ENCODE results near the gene NSUN5.
"Not testable (repeated sequence)": the region's sequence is repeated elsewhere in the genome, so short reads cannot be mapped to it uniquely, and the experiment has no call there.

NSUN5 gene

GRCh38 chr7:73267813-73268212 is 40.8 kb downstream of the NSUN5 start:
- not testable (repeated sequence) for DNase-seq

DNA sequence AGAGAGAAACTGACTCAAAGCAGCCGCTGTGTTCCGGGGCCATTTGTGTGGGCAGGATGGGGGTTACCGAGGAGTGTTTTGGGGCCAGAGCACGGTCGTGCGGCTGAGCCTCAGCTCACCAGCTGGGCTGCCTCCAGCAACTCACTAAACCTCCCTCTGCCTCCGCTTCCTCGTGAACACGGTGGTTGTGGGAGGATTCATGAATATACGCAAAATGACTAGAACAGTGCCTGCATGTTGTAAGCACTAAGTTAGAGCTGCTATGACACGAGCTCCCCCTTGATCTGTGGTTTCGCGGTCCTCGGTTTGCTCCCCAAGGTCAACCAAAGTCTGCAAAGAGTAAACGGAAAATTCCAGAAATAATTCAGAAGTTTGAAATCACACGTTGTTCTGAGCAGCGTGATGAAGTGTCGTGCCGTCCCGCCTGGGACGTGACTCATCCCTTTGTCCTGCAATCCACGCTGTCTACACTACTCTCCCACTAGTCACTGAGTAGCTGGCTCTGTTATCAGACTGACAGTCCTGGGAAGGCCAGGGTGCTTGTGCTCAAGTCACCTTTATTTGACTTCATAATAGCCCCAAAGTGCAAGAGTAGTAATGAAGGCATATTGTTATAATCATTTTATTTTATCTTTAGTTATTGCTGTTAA is 41.8 kb downstream of the NSUN5 start:
- not testable (repeated sequence) for DNase-seq

GRCh38 chr7:73262416-73262815 is 46.2 kb downstream of the NSUN5 start:
- not testable (repeated sequence) for DNase-seq
